Endometrial microvascular endothelial cells (primary cell): Measurements from ENCODE around the gene TADA2A. TPM values are rescaled to one million over a fixed set of nuclear protein-coding genes. Genes with fewer than 3 reads are reported as not detected.

Source experiments
- in situ Hi-C: cut with HindIII; loops from 2 replicates; pipeline ENCODE4 v1.10.0; 2017; ENCODE audit warnings: low sequenced_read_pairs, low pct_unique_long_range_greater_than_20kb; ENCODE audit errors: inconsistent ontology term
- total RNA-seq: library from RNA; depleted of rRNA; stranded (reverse); fragments of >200 nt; gene quantifications from one replicate; pipeline ENCODE4 v1.2.3, GENCODE V29; 2015; ENCODE audit errors: inconsistent ontology term

TADA2A gene
- total RNA-seq, 1 donor from 2014 or later = 12.7 TPM

DNA sequence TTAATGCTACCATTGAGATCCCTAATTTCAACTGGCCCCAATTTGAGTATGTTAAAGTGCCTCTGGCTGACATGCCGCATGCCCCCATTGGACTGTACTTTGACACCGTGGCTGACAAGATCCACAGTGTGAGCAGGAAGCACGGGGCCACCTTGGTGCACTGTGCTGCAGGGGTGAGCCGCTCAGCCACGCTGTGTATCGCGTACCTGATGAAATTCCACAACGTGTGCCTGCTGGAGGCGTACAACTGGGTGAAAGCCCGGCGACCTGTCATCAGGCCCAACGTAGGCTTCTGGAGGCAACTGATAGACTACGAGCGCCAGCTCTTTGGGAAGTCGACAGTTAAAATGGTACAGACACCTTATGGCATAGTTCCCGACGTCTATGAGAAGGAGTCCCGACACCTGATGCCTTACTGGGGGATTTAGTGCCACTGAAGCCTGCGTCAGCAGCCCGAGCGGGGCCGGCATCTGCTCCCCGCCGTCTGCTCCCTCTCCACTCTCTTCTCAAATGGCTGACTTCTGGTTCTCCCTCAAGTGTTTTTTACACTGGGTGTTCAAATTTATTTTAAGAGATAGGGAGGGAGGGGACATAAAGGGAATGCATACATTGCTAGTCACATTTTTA lies 105.9 kb downstream of the TADA2A start:
- in situ Hi-C loops = no loop called here

DNA sequence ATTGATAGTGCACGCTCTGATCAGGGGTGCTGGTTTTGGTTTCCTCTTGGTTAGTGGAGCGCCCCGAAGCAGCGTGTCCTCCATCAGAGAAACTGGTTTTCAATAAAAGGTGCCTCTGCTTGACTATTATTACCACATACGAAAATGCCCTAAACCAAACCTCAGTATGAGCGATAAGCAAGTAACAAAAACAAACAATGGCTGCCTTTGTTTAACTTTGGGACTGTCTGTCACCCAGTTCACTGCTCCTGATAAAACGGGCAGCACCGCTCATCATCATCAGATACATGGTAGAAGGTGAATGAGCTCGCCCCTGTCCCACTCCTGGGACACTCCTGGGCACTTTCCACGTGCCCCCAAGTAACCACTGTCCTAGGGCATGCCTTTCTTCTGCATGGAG lies 107.0 kb downstream of the TADA2A start:
- in situ Hi-C loops = no loop called here

DNA sequence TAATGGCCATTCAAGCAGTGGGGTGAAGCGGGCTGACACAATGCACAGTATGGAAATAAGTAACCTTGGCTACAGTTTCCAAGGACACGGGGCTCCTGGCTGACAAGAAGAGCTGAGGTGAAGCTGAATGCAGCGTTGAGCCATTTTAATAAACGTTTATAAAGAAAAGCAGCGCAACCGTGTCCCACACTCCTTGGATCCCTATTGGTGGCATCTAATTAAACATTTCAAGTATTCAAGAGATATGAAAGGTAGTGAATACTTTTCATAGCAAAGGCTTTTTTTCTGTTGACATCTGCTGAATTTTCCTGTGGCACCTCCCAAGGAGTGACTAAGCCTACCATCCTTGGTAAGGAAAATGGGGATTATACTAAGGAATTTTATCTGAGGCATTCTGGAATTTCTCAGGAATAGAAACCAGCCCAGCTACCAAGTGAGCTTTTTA lies 109.5 kb downstream of the TADA2A start:
- in situ Hi-C loops = no loop called here

DNA sequence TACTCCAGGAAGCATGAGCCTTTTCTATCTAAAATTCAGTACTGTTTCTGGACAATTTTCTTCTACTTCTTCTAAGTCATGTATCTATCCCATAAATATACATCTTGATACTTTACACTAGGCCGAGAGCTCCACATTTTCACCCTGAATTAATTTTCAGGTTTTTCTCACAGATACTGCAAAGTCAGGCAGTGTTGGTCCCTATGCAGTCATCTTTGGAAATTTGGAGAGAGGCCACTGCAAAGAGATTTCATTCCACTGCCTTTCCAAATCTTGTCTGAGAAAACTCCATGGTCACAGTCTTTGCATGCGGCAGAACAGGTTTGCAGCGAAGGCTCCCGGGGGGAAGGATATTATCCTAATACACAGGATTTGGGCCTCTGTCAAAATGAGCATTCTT lies 111.2 kb downstream of the TADA2A start:
- in situ Hi-C loops = no loop called here

DNA sequence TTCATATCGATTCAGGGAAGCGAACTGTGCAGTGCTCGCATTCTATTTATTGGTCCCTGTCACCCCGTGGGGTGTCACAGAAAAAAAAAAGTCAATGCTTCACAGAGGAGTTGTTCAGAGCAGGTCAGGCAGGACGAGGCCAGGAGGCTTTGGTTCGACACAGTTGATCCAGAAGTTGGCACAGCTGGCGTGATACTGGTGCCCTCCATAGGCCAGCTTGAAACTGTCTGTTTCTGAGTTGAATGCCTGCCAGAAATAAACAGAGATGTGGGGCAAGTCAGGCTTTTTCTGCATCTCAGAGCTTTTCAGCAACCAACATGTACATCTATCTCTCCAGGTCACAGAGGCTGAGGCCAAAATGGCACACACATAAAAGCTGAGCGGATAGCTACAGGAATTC lies 112.1 kb downstream of the TADA2A start:
- in situ Hi-C loops = no loop called here

DNA sequence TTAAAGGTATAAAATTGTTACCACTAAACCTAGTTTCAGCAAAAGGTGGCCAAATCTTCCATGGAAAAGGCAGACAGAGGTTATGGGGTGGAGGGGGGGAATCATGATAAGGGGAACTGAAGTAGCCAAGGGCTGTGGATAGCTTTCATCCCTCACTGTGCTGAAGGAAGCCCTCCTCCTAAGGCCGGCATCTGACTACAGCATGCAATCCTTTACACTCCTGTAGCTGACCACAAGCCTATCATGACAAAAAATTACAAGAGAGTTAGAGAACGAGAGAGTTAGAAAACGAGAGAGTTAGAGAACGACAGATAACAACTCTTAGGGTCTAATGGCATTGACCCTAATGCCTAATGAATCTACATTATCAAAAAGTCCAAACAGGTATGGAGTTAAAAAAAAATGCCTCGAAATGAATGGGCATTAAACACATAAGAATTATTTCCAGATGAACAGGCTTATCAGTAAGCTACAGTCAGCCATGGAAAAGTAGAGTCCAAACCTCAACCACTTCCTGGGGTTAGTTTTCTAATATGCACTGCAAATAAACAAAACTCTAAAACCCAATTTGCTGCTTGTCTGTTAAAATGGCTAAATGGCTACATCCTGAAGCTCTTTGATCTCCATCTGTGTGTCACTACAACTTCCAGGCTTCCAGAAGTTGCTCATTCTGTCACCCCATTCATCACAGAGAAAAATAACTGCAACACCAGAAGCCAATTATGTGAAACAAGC lies 112.7 kb downstream of the TADA2A start:
- in situ Hi-C loops = no loop called here

DNA sequence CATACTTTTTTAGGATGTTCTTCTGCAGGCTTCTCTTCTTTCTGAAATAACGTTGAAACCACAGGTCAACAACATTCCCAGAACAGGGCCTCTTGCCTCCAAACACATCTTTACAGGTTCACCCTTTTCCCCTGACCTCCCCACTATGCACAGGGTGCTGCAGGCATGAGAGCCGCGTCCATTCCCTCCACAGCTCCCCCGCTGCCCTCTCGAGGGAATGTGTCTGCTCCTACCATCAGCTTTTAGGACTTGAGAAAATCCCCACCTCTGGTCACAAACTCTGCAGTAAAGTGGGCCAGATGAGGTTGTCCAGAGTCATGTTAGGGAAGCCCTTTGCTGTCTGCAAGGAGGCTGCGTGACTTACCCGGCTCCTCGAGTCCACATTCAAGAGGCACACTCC lies 113.5 kb downstream of the TADA2A start:
- in situ Hi-C loops = no loop called here

DNA sequence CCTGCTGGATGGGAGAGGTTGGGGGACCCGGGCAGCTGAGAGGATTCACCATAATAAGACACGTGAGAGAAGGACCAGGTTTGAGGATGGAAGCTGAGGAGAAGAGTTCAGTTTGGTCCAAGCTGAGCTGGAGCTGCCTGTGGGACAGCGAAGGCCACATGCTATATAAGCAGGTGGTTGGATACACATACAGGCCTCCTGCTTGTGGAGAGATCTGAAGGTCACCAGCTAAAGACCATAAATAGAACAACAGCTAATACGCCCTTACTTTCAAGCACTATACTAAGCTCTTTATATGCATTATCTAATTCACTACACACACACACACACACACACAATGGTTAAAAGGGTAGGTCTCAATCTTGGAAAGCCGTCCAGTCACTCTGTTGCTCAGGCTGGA lies 115.1 kb downstream of the TADA2A start:
- in situ Hi-C loops = no loop called here

DNA sequence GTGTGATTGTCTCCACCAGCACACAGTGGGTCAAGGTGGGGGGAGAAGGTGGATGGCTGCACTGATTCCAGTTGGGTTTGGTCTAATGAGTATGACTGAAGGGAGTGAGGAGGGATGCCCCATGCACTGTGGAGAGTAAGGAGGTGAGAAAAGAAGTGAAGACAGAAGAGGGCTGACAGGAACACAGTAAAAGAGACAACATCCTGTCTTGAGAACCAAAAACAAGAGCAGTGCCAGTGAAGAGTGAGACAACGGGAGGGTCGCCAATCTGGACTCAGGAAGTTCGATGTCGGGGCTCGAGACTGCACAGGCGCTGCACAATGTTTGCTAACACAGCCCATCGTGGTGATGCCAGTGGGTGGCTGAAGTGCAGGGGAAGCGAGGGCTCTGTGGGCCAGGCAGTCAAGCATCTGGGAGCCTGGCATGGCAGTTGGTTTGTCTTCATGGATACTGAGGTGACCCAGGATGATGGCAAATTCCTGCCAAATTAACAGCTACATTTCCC lies 117.1 kb downstream of the TADA2A start:
- in situ Hi-C loops = no loop called here

DNA sequence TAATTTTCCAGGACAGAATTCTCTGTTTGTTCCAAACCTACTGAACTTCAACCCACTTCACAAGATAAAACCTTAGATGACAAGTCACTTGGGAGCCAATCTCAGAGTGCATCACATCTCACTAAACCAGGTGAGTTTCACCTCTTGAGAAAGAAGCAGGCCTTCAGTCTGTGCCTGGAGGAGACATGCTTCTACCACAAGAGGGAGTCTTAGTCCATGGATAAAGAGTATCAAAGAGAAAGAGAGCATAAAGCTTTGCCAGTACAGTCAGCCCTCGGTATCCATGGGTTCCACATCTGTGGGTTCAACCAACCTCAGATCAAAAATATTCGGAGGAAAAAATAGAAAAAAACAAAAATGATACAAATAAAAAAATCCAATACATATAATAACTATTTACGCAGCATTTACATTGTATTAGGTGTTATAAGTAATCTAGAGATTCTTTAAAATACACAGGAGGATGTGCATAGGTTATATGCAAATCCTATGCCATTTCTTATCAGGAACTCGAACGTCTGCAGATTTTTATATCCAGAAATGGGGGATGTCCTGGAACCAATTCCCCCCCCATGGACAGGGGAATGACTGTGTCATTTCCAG lies 120.7 kb downstream of the TADA2A start:
- in situ Hi-C loops = no loop called here

Other genes with a start within 250 kb of the TADA2A start
- gene C17orf78, start 30.9 kb upstream of the TADA2A start, total RNA-seq = not detected
- gene ACACA, start 50 bp upstream of the TADA2A start, total RNA-seq = 28.0 TPM
- gene DUSP14, start 83.0 kb downstream of the TADA2A start, total RNA-seq = 58.9 TPM
- gene SYNRG, start 202.5 kb downstream of the TADA2A start, total RNA-seq = 27.9 TPM
- gene DDX52, start 236.6 kb downstream of the TADA2A start, total RNA-seq = 27.3 TPM